GM12865 (cell line): Measurements from ENCODE around the gene OR2AP1.

ENCODE experiments used
- DNase-seq: peaks from one replicate; pipeline ENCODE4 v3.0.0; 2010; ENCODE audit warnings: low read depth
- H3K4me3 ChIP-seq: 2 replicates; pipeline ENCODE4 v1.5.1; 2011; ENCODE audit warnings: mild to moderate bottlenecking, low read depth, low read length, control low read depth
- TF ChIP-seq, protein P1 (sequence below): IDR thresholded peaks from 2 replicates; pipeline ENCODE4 v1.5.1; 2011; ENCODE audit warnings: low read length, control low read depth, low read depth, inconsistent platforms; ENCODE audit not compliant: insufficient read depth; ENCODE audit errors: missing control alignments

Gene OR2AP1

DNA sequence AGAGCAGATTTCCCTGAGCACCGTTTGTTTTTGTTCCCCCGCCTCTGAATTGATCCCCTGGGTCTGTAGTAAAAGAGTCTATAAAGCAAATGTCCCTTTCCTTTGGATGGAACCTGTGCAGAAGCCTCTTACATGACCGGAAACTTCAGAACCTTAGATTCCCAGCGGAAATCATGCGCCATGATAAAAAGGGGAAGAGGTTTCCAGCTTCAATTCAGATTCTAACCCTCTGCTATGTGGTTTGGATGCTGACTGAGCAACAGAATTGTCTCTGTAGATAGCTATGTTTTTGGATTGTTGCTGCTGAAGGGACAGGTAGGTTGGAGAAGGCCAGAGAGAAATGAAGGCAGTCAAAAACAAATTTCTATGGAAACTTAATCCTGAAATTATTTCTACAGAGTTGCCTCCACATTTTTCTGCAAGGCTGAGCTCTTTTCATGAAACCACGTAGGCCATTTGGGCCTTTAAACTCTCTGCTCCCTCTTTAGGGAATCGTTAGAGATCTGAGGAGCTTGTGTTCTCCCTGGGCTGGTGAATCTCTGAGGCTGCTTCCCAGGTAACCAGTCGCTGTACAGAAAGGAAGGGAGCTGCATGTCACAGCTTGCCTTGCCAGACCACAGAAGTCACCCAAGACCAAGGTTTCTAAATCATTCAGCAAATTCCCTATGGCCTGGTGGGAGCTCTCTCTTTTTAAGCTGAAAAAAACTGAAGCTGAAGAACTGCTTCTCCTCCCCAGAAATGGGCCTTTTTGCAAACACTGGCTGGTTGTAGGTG, 35.7 kb downstream of the OR2AP1 start:
- no peak for DNase-seq
- TF ChIP-seq, protein P1, sequence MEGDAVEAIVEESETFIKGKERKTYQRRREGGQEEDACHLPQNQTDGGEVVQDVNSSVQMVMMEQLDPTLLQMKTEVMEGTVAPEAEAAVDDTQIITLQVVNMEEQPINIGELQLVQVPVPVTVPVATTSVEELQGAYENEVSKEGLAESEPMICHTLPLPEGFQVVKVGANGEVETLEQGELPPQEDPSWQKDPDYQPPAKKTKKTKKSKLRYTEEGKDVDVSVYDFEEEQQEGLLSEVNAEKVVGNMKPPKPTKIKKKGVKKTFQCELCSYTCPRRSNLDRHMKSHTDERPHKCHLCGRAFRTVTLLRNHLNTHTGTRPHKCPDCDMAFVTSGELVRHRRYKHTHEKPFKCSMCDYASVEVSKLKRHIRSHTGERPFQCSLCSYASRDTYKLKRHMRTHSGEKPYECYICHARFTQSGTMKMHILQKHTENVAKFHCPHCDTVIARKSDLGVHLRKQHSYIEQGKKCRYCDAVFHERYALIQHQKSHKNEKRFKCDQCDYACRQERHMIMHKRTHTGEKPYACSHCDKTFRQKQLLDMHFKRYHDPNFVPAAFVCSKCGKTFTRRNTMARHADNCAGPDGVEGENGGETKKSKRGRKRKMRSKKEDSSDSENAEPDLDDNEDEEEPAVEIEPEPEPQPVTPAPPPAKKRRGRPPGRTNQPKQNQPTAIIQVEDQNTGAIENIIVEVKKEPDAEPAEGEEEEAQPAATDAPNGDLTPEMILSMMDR: no peak

GRCh38 chr12:55610598-55610997, 38.3 kb downstream of the OR2AP1 start:
- no peak for DNase-seq
- TF ChIP-seq, protein P1: no peak
- H3K4me3 ChIP-seq: no peak overlapping the region

More for the DNA sequence above, 35.7 kb downstream of the OR2AP1 start:
- H3K4me3 ChIP-seq: no peak overlapping the region

DNA sequence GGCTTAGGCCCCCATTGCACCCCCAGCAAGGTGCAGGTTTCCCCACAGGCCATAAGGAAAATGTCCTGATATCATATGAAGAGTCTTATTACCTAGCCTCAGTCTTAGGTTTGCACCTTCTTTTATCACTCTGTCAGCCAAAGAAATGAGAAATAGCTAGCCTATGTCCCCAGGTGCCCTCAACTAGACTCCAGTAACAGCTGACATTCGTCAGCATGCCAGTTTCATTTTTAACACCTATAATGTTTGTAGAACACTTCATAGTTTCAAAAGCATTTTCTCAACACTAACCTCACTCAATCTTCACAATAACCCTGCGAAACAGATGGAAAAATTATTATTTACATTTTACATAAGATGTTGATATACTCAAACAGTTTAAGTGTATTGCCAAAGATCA, 40.4 kb downstream of the OR2AP1 start:
- no peak for DNase-seq
- H3K4me3 ChIP-seq: no peak overlapping the region
- TF ChIP-seq, protein P1: no peak

DNA sequence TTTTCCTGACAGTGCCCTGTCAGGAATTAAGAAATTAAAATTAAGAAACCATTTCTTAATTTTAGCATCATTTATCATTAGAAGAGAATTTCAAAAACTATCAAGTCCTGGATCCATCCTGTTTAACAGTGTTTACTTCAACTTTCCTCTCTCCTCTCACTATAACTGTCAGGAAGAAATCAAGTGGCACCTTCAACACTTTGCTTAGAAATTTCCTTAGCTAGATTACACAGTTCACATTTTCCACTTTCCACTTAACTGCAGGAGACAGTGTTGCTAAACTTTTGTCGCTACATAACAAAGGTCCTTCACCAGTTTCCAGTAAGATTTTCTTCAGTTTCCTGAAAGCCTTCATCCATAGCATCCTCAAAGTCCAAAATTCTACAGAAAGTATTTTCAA, 42.5 kb downstream of the OR2AP1 start:
- TF ChIP-seq, protein P1: no peak
- no peak for DNase-seq
- H3K4me3 ChIP-seq: no peak overlapping the region

DNA sequence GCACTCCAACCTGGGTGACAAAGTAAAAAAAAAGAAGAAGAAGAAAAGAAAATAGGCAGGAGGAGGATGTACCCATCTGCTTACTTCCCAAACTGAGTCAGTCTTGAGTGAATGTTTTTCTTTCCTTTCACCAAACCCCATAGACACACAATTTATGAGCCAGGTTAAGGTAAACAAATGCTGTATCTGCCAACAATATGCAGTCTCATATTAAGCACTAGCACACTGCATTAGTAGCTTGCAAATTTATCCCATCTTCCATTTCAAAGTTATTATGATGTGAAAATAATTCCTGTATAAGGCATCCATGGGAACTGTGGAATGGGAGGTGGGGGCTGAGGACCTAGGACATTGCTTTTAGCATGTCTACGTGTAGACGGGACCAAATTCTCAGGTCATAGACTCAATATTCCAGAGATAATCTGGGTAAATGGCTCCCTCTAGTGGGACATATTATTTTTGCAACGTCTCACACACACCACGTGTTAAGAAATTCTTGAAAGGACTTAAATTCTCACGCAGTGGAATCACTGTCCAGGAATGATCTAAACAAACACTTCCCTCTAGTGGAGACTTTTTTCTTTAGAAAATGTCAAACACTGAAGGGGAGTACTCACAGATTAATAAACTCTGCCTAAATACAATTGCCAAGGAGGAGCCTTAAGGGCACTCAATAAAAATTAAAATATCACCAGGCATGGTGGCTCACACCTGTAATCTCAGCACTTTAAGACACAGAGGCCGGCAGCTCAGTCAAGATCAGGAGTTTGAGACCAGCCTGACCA, 47.3 kb downstream of the OR2AP1 start:
- DNase-seq: peak; percentile 86
- no peak overlapping the region for H3K4me3 ChIP-seq
- TF ChIP-seq, protein P1: peak; percentile 60

GRCh38 chr12:55624056-55624455, 51.8 kb downstream of the OR2AP1 start:
- no peak overlapping the region for H3K4me3 ChIP-seq
- peak; percentile 60 for DNase-seq
- TF ChIP-seq, protein P1: no peak
